HCT116 (cell line): Measurements from ENCODE around the gene MRPL34. TPM values are rescaled to one million over a fixed set of nuclear protein-coding genes. Genes with fewer than 3 reads are reported as not detected.

Experiments used
- ATAC-seq: fragments of 200-7000 bp; cut with Tn5 transposase; 2 replicates; pipeline ENCODE4 v1.9.1; 2020; ENCODE audit warnings: mild to moderate bottlenecking, moderate library complexity
- BruUV-seq: library from RNA; stranded (reverse); fragments of 400-500 nt; replicated peaks from 2 replicates; lab custom pipeline; 2021; lab: Mats Ljungman, UMichigan
- CTCF ChIA-PET: fragments of 300-600 bp; sonication (Branson Sonifier 250); formaldehyde crosslinking; loops from one replicate; lab custom pipeline; 2021; ENCODE audit warnings: antibody characterized with exemption; lab: Charles Lee
- POLR2A ChIA-PET: fragments of 300-600, 350-600 bp; sonication (Branson Sonifier 250); formaldehyde crosslinking; loops from one replicate; lab custom pipeline; 2021; ENCODE audit warnings: antibody characterized with exemption; lab: Charles Lee
- RAD21 ChIA-PET, 2 experiments: fragments of 300-600 bp; sonication (Branson Sonifier 250); formaldehyde crosslinking; loops; one replicate each; lab custom pipeline; 2023; ENCODE audit warnings: low total read pairs in 2 of 2; ENCODE audit not compliant: uncharacterized antibody in 2 of 2, unreplicated experiment in 2 of 2, low non-redundant PET in 1 of 2; lab: Charles Lee
- DNase-seq: peaks from one replicate; pipeline ENCODE4 v3.0.0-alpha.2; 2010; ENCODE audit warnings: low read depth, low spot score
- H2AFZ ChIP-seq: fragments of 200-600 bp; shearing (Covaris generic), sonication (generic); 2 replicates; pipeline ENCODE4 v1.6.1; 2017; ENCODE audit warnings: low read depth, mixed run types, mixed read lengths, antibody characterized with exemption, low read length; ENCODE audit not compliant: poor library complexity, severe bottlenecking
- H3K27ac ChIP-seq: 2 replicates; pipeline ENCODE4 v1.5.1; 2012; ENCODE audit warnings: low read depth, low read length
- H3K27me3 ChIP-seq: fragments of 200-600 bp; sonication (generic); 2 replicates; pipeline ENCODE4 v1.6.1; 2016; ENCODE audit warnings: mixed run types, low read length, mixed read lengths; ENCODE audit not compliant: insufficient read depth
- H3K36me3 ChIP-seq, 2 experiments: fragments of 200-500 bp in 1 of 2; fragments of 200-600 bp in 1 of 2; sonication (Bioruptor generic) in 1 of 2; sonication (generic) in 1 of 2; 2 replicates each; pipeline versions ENCODE4 v1.5.1 to v1.6.1; 2014 to 2016; ENCODE audit warnings: low read length in 2 of 2, inconsistent platforms in 1 of 2, mixed read lengths in 1 of 2, mixed run types in 1 of 2; ENCODE audit not compliant: insufficient read depth in 2 of 2, control insufficient read depth in 1 of 2
- H3K4me1 ChIP-seq, 2 experiments: fragments of 200-600 bp in 1 of 2; sonication (generic) in 1 of 2; 2 replicates each; pipeline versions ENCODE4 v1.5.1 to v1.6.1; 2012 to 2017; ENCODE audit warnings: low read length in 2 of 2, inconsistent platforms in 1 of 2, mild to moderate bottlenecking in 1 of 2, mixed read lengths in 1 of 2, mixed run types in 1 of 2, moderate library complexity in 1 of 2; ENCODE audit not compliant: insufficient read depth in 2 of 2, control insufficient read depth in 1 of 2
- H3K4me2 ChIP-seq: fragments of 200-600 bp; sonication (generic); 2 replicates; pipeline ENCODE4 v1.6.1; 2017; ENCODE audit warnings: mixed run types, low read length, mixed read lengths
- H3K4me3 ChIP-seq, 2 experiments: fragments of 200-600 bp in 1 of 2; sonication (generic) in 1 of 2; replicated peaks in 1 of 2; 2 replicates each; pipeline ENCODE4 v1.5.1; 2011 to 2016; ENCODE audit warnings: low read length in 2 of 2, control low read depth in 1 of 2, low read depth in 1 of 2, mild to moderate bottlenecking in 1 of 2, mixed read lengths in 1 of 2, mixed run types in 1 of 2
- H3K79me2 ChIP-seq: fragments of 200-600 bp; sonication (generic); 2 replicates; pipeline ENCODE4 v1.6.1; 2017; ENCODE audit warnings: mild to moderate bottlenecking, mixed run types, low read length, moderate library complexity, mixed read lengths; ENCODE audit not compliant: insufficient read depth
- H3K9ac ChIP-seq: fragments of 200-600 bp; sonication (generic); 2 replicates; pipeline ENCODE4 v1.6.1; 2016; ENCODE audit warnings: low read length, mixed read lengths
- H3K9me2 ChIP-seq: fragments of 200-600 bp; sonication (generic), shearing (Covaris generic); 2 replicates; pipeline ENCODE4 v1.6.1; 2017; ENCODE audit warnings: mixed run types, mild to moderate bottlenecking, moderate library complexity; ENCODE audit not compliant: insufficient read depth
- H3K9me3 ChIP-seq, 2 experiments: fragments of 200-500 bp in 1 of 2; fragments of 200-600 bp in 1 of 2; sonication (Bioruptor generic) in 1 of 2; sonication (generic) in 1 of 2; 2 replicates each; pipeline ENCODE4 v1.6.1; 2014 to 2017; ENCODE audit warnings: low read length in 2 of 2, mixed read lengths in 2 of 2, inconsistent platforms in 1 of 2, low read depth in 1 of 2, mild to moderate bottlenecking in 1 of 2, mixed run types in 1 of 2, moderate library complexity in 1 of 2; ENCODE audit not compliant: control insufficient read depth in 1 of 2, insufficient read depth in 1 of 2
- H4K20me1 ChIP-seq: fragments of 200-600 bp; sonication (generic), shearing (Covaris generic); 2 replicates; pipeline ENCODE4 v1.6.1; 2017; ENCODE audit warnings: mixed run types, mild to moderate bottlenecking, moderate library complexity; ENCODE audit not compliant: insufficient read depth
- CBX3 ChIP-seq: IDR thresholded peaks from 2 replicates; pipeline ENCODE4 v1.6.1; 2012; ENCODE audit warnings: low read depth
- CEBPB ChIP-seq: IDR thresholded peaks from 2 replicates; pipeline ENCODE4 v1.6.1; 2012; ENCODE audit warnings: low read depth
- CTCF ChIP-seq, 3 experiments: fragments of 200-600 bp in 1 of 3; sonication (generic) in 1 of 3; IDR thresholded peaks in 2 of 3; conservative IDR thresholded peaks in 1 of 3; 2 replicates each; pipeline ENCODE4 v1.5.1; 2012 to 2017; ENCODE audit warnings: low read depth in 2 of 3, low read length in 2 of 3, antibody characterized with exemption in 1 of 3, borderline replicate concordance in 1 of 3, control low read depth in 1 of 3, mild to moderate bottlenecking in 1 of 3, mixed read lengths in 1 of 3, mixed run types in 1 of 3, moderate library complexity in 1 of 3; ENCODE audit not compliant: insufficient read depth in 1 of 3
- EGR1 ChIP-seq: IDR thresholded peaks from 2 replicates; pipeline ENCODE4 v1.6.1; 2012; ENCODE audit warnings: low read depth
- EZH2 ChIP-seq: fragments of 200-600 bp; sonication (generic); IDR thresholded peaks from 2 replicates; pipeline ENCODE4 v1.6.1; 2017; ENCODE audit warnings: antibody characterized with exemption, mixed run types
- MAX ChIP-seq: IDR thresholded peaks from 2 replicates; pipeline ENCODE4 v1.6.1; 2012
- POLR2AphosphoS5 ChIP-seq: IDR thresholded peaks from 2 replicates; pipeline ENCODE4 v1.6.1; 2011; ENCODE audit warnings: mild to moderate bottlenecking, low read depth, low read length, moderate library complexity
- RAD21 ChIP-seq: IDR thresholded peaks from 2 replicates; pipeline ENCODE4 v1.6.1; 2012; ENCODE audit warnings: low read depth, mild to moderate bottlenecking
- REST ChIP-seq: IDR thresholded peaks from 2 replicates; pipeline ENCODE4 v1.6.1; 2012; ENCODE audit warnings: low read depth
- SP1 ChIP-seq: IDR thresholded peaks from 2 replicates; pipeline ENCODE4 v1.6.1; 2012; ENCODE audit warnings: low read depth
- SRF ChIP-seq: IDR thresholded peaks from 2 replicates; pipeline ENCODE4 v1.6.1; 2012; ENCODE audit warnings: low read depth
- YY1 ChIP-seq: IDR thresholded peaks from 2 replicates; pipeline ENCODE4 v1.6.1; 2011; ENCODE audit warnings: low read length, low read depth, moderate library complexity, mild to moderate bottlenecking; ENCODE audit not compliant: insufficient replicate concordance; ENCODE audit errors: extremely low read depth
- ZNF274 ChIP-seq: fragments of 200-500 bp; sonication (Bioruptor generic); IDR thresholded peaks from 2 replicates; pipeline ENCODE4 v1.6.1; 2014; ENCODE audit warnings: mild to moderate bottlenecking, low read depth, low read length, inconsistent platforms
- intact Hi-C: fragments of 100-400 bp; cut with micrococcal nuclease; formaldehyde crosslinking; loops from 2 replicates; pipeline ENCODE4 v1.10.0; 2022
- total RNA-seq: library from RNA; stranded (reverse); gene quantifications from one replicate; pipeline ENCODE4 v1.2.1, GENCODE V29; 2021; ENCODE audit not compliant: unreplicated experiment

MRPL34 gene
- total RNA-seq, 1 experiment from 2014 or later, result 114 TPM

- peaks cover 3 to 9% of the 10 kb centered on the region in 2 experiments; a peak in 3 of 4 replicates for H3K4me1 ChIP-seq
- peaks cover 6 to 19% of the 10 kb centered on the region in 2 experiments; a peak in 3 of 4 replicates for H3K36me3 ChIP-seq
- H3K27ac ChIP-seq, result peak within 1 kb of the TSS; percentile 65
- H3K4me3 ChIP-seq, result peak within 1 kb of the TSS; percentile 84 to 91
- H3K9ac ChIP-seq, result peak within 1 kb of the TSS; percentile 91
- peaks cover 17% of the 10 kb centered on the region for H3K79me2 ChIP-seq
- no peaks in the 10 kb centered on the region for H4K20me1 ChIP-seq
- RAD21 ChIA-PET, result no interaction called here
- peak; percentile 96 for ATAC-seq
- POLR2A ChIA-PET, result interaction anchor here (0.8 to 1.3 kb wide), 9 partner anchors 13 to 52 kb away, joined by 3 to 8 read pairs (median 5); partner anchors contain the start of genes ANKLE1, DDA1, OCEL1 and USE1
- peak within 1 kb of the TSS; percentile 67 for H2AFZ ChIP-seq
- DNase-seq, result peak; percentile 99
- CTCF ChIA-PET, result interaction anchor here (0.8 to 1.5 kb wide), 9 partner anchors 12 to 229 kb away, joined by 3 to 11 read pairs (median 4); partner anchors contain the start of gene DDA1
- H3K27me3 ChIP-seq, result no peaks in the 10 kb centered on the region
- H3K9me3 ChIP-seq, result no peaks in the 10 kb centered on the region
- H3K9me2 ChIP-seq, result no peaks in the 10 kb centered on the region
- H3K4me2 ChIP-seq, result peak within 1 kb of the TSS; percentile 93
- TF ChIP-seq EGR1 (no peak; the same call in none of the 2 replicates), EZH2 (no peak), CTCF (IDR thresholded peaks at IDR 0.05 in 2 of 3, conservative IDR thresholded peaks at IDR 0.05 in 1 of 3; ENCODE audit: borderline replicate concordance in 1 of 3, insufficient read depth in 1 of 3, low read depth in 2 of 3, low read length in 2 of 3) (no peak), POLR2AphosphoS5 (peak; percentile 83), SP1 (peak; percentile 99), SRF (peak; percentile 93), MAX (peak; percentile 44; the same call in 1 of the 2 replicates), CBX3 (peak; percentile 26; the same call in 1 of the 2 replicates), CEBPB (no peak), REST (no peak), YY1 (peak; percentile 98), ZNF274 (no peak), RAD21 (no peak)
- TF ChIP-seq, all 23 proteins: peak for 6
- intact Hi-C loops, result no loop called here
- no TSS peak for BruUV-seq
Observed at GRCh38 chr19:17266975-17267788, 38.5 kb upstream of the MRPL34 start, which contains the start of gene BABAM1. BABAM1 (plus strand) TSS chr19:17267443; CDS start chr19:17268807, 1,364 bp downstream.
